ENCODE results near the gene PNPLA5.

Gene PNPLA5

GRCh38 chr22:43844560-43845545, 47.0 kb downstream of the PNPLA5 start:
- DNase-seq (ENCODE audit: low spot score in 2 of 2) (no peak), ATAC-seq (no peak)
- no peaks in the 10 kb centered on the region for H3K4me1 Mint-ChIP-seq
- no peak overlapping the region for H3K4me3 Mint-ChIP-seq
- H3K27ac Mint-ChIP-seq: no peak overlapping the region
- H3K9me3 Mint-ChIP-seq: no peaks in the 10 kb centered on the region
- no peaks in the 10 kb centered on the region for H3K36me3 Mint-ChIP-seq

GRCh38 chr22:43843783-43844530, 47.9 kb downstream of the PNPLA5 start:
- ATAC-seq (no peak), DNase-seq (ENCODE audit: low spot score in 2 of 2) (no peak)
- Mint-ChIP-seq H3K27ac (no peak overlapping the region), H3K36me3 (no peaks in the 10 kb centered on the region), H3K9me3 (no peaks in the 10 kb centered on the region), H3K4me1 (no peaks in the 10 kb centered on the region), H3K4me3 (no peak overlapping the region)

- no peak for ATAC-seq
- Mint-ChIP-seq H3K4me1 (no peaks in the 10 kb centered on the region), H3K9me3 (no peaks in the 10 kb centered on the region), H3K36me3 (no peaks in the 10 kb centered on the region), H3K4me3 (no peak overlapping the region), H3K27ac (no peak overlapping the region)
- no peak for DNase-seq (ENCODE audit: low spot score in 2 of 2)
These were observed 50.1 kb downstream of the PNPLA5 start for GRCh38 chr22:43841742-43842141.

GRCh38 chr22:43840851-43841250, 51.0 kb downstream of the PNPLA5 start:
- no peak for ATAC-seq
- DNase-seq (ENCODE audit: low spot score in 2 of 2): no peak
- no peak overlapping the region for H3K4me3 Mint-ChIP-seq
- H3K4me1 Mint-ChIP-seq: no peaks in the 10 kb centered on the region
- H3K36me3 Mint-ChIP-seq: no peaks in the 10 kb centered on the region
- H3K27ac Mint-ChIP-seq: no peak overlapping the region
- no peaks in the 10 kb centered on the region for H3K9me3 Mint-ChIP-seq

GRCh38 chr22:43840431-43840830, 51.4 kb downstream of the PNPLA5 start:
- Mint-ChIP-seq H3K36me3 (no peaks in the 10 kb centered on the region), H3K27ac (no peak overlapping the region), H3K4me3 (no peak overlapping the region), H3K9me3 (no peaks in the 10 kb centered on the region), H3K4me1 (no peaks in the 10 kb centered on the region)
- DNase-seq (ENCODE audit: low spot score in 2 of 2) (no peak), ATAC-seq (no peak)

GRCh38 chr22:43839781-43840180, 52.0 kb downstream of the PNPLA5 start:
- Mint-ChIP-seq H3K36me3 (no peaks in the 10 kb centered on the region), H3K4me1 (no peaks in the 10 kb centered on the region), H3K27ac (no peak overlapping the region), H3K4me3 (no peak overlapping the region), H3K9me3 (no peaks in the 10 kb centered on the region)
- DNase-seq (ENCODE audit: low spot score in 2 of 2) (no peak), ATAC-seq (no peak)

- Mint-ChIP-seq H3K4me3 (no peak overlapping the region), H3K9me3 (no peaks in the 10 kb centered on the region), H3K36me3 (no peaks in the 10 kb centered on the region), H3K4me1 (no peaks in the 10 kb centered on the region), H3K27ac (no peak overlapping the region)
- no peak for DNase-seq (ENCODE audit: low spot score in 2 of 2)
- no peak for ATAC-seq
These were observed 53.1 kb downstream of the PNPLA5 start for GRCh38 chr22:43838571-43839307.

GRCh38 chr22:43838161-43838560, 53.7 kb downstream of the PNPLA5 start:
- no peaks in the 10 kb centered on the region for H3K36me3 Mint-ChIP-seq
- H3K9me3 Mint-ChIP-seq: no peaks in the 10 kb centered on the region
- no peak overlapping the region for H3K27ac Mint-ChIP-seq
- no peak for DNase-seq (ENCODE audit: low spot score in 2 of 2)
- no peaks in the 10 kb centered on the region for H3K4me1 Mint-ChIP-seq
- no peak overlapping the region for H3K4me3 Mint-ChIP-seq
- no peak for ATAC-seq

- DNase-seq (ENCODE audit: low spot score in 2 of 2): no peak
- Mint-ChIP-seq H3K9me3 (no peaks in the 10 kb centered on the region), H3K4me1 (no peaks in the 10 kb centered on the region), H3K36me3 (no peaks in the 10 kb centered on the region), H3K4me3 (no peak overlapping the region), H3K27ac (no peak overlapping the region)
- ATAC-seq: no peak
These were observed 54.1 kb downstream of the PNPLA5 start for GRCh38 chr22:43837666-43838065.

GRCh38 chr22:43835736-43836135, 56.1 kb downstream of the PNPLA5 start:
- no peak for ATAC-seq
- H3K27ac Mint-ChIP-seq: no peak overlapping the region
- H3K4me3 Mint-ChIP-seq: no peak overlapping the region
- DNase-seq (ENCODE audit: low spot score in 2 of 2): no peak
- no peaks in the 10 kb centered on the region for H3K36me3 Mint-ChIP-seq
- no peaks in the 10 kb centered on the region for H3K9me3 Mint-ChIP-seq
- no peaks in the 10 kb centered on the region for H3K4me1 Mint-ChIP-seq

GRCh38 chr22:43835166-43835565, 56.6 kb downstream of the PNPLA5 start:
- no peak for DNase-seq (ENCODE audit: low spot score in 2 of 2)
- Mint-ChIP-seq H3K36me3 (no peaks in the 10 kb centered on the region), H3K4me1 (no peaks in the 10 kb centered on the region), H3K9me3 (no peaks in the 10 kb centered on the region), H3K27ac (no peak overlapping the region), H3K4me3 (no peak overlapping the region)
- ATAC-seq: no peak

- no peak overlapping the region for H3K4me3 Mint-ChIP-seq
- no peak for DNase-seq (ENCODE audit: low spot score in 2 of 2)
- no peaks in the 10 kb centered on the region for H3K9me3 Mint-ChIP-seq
- no peak for ATAC-seq
- H3K36me3 Mint-ChIP-seq: no peaks in the 10 kb centered on the region
- no peaks in the 10 kb centered on the region for H3K4me1 Mint-ChIP-seq
- H3K27ac Mint-ChIP-seq: no peak overlapping the region
These were observed 58.2 kb downstream of the PNPLA5 start for GRCh38 chr22:43833286-43834240.

GRCh38 chr22:43832393-43833265, 59.2 kb downstream of the PNPLA5 start:
- peak; percentile 5 for ATAC-seq
- DNase-seq (ENCODE audit: low spot score in 2 of 2): no peak
- Mint-ChIP-seq H3K4me1 (no peaks in the 10 kb centered on the region), H3K27ac (no peak overlapping the region), H3K36me3 (no peaks in the 10 kb centered on the region), H3K9me3 (no peaks in the 10 kb centered on the region), H3K4me3 (no peak overlapping the region)
